Activated naive CD4-positive, alpha-beta T cell treated with anti-CD3 and anti-CD28 coated beads for 36 hours (primary cell): ENCODE data around the gene MRPS27. TPM values are rescaled to one million over a fixed set of nuclear protein-coding genes. Genes with fewer than 3 reads are reported as not detected.

Source experiments
- CTCF ChIA-PET: fragments of 350-600 bp; sonication (Branson Sonifier 250); formaldehyde crosslinking; loops from one replicate; lab custom pipeline; 2021; ENCODE audit warnings: antibody characterized with exemption; lab: Charles Lee
- DNase-seq: peaks from one replicate; pipeline ENCODE4 v3.0.0-alpha.2; 2020
- H3K27ac Mint-ChIP-seq: one replicate; pipeline ENCODE4 v1.8.0; 2021; ENCODE audit warnings: mild to moderate bottlenecking, mixed read lengths
- H3K27me3 Mint-ChIP-seq: one replicate; pipeline ENCODE4 v1.8.0; 2021; ENCODE audit warnings: low read depth, mixed read lengths
- H3K36me3 Mint-ChIP-seq: one replicate; pipeline ENCODE4 v1.8.0; 2021; ENCODE audit warnings: low read depth, mixed read lengths
- H3K4me1 Mint-ChIP-seq: one replicate; pipeline ENCODE4 v1.8.0; 2021; ENCODE audit warnings: low read depth, mixed read lengths
- H3K4me3 Mint-ChIP-seq: one replicate; pipeline ENCODE4 v1.8.0; 2021; ENCODE audit warnings: mild to moderate bottlenecking, moderate library complexity, mixed read lengths
- H3K9me3 Mint-ChIP-seq: one replicate; pipeline ENCODE4 v1.8.0; 2021; ENCODE audit warnings: mixed read lengths
- intact Hi-C: fragments of 100-400 bp; cut with micrococcal nuclease; formaldehyde crosslinking; loops from one replicate; pipeline ENCODE4 v1.15.1; 2023
- total RNA-seq, 2 experiments: library from RNA; stranded (reverse); gene quantifications; one replicate each; pipeline ENCODE4 v1.2.3, GENCODE V29; 2021

The MRPS27 gene
- total RNA-seq, 2 experiments from 2014 or later, result 86.0 to 95.8 TPM

GRCh38 chr5:72248410-72248981 is 71.5 kb downstream of the MRPS27 start:
- Mint-ChIP-seq H3K4me1 (peaks cover 28% of the 10 kb centered on the region), H3K27me3 (no peaks in the 10 kb centered on the region), H3K36me3 (peaks cover 13% of the 10 kb centered on the region), H3K4me3 (no peak overlapping the region), H3K9me3 (no peaks in the 10 kb centered on the region), H3K27ac (no peak overlapping the region)
- DNase-seq, result no peak
- CTCF ChIA-PET, result interaction anchor here (0.7 kb wide), 1 partner anchor 268 kb away, joined by 3 read pairs; no protein-coding TSS in a partner anchor
- intact Hi-C loops, result no loop called here

DNA sequence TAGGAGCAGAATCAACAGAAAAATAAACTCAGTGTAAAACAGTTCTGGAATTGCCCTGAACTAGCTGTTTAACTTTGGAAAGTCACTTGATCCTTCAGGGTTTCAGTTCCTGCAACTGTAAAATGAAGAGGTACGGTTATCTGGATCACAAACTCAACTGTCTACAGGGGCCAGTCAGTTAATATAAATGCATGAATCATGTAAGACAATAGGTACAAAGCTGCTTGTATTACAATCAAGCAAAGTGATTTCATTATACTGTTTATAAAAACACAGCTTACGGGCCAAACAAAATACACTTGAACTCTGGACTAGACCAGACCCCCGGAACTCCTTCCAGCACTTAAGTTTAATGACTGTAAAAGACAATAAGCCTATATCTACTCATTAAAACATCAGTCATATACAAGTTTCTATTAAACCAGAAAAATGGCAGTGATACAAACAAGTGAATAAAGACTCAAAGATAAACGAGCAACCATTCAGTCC is 73.0 kb downstream of the MRPS27 start:
- Mint-ChIP-seq H3K9me3 (no peaks in the 10 kb centered on the region), H3K27ac (no peak overlapping the region), H3K4me3 (no peak overlapping the region), H3K36me3 (peaks cover 16% of the 10 kb centered on the region), H3K27me3 (no peaks in the 10 kb centered on the region), H3K4me1 (peaks cover 25% of the 10 kb centered on the region)
- CTCF ChIA-PET, result interaction anchor here (0.6 kb wide), 1 partner anchor 547 kb away, joined by 3 read pairs; no protein-coding TSS in a partner anchor
- DNase-seq, result no peak
- intact Hi-C loops, result loop anchor here (1.0 kb wide), 1 partner anchor 110 kb away; no protein-coding TSS in a partner anchor

DNA sequence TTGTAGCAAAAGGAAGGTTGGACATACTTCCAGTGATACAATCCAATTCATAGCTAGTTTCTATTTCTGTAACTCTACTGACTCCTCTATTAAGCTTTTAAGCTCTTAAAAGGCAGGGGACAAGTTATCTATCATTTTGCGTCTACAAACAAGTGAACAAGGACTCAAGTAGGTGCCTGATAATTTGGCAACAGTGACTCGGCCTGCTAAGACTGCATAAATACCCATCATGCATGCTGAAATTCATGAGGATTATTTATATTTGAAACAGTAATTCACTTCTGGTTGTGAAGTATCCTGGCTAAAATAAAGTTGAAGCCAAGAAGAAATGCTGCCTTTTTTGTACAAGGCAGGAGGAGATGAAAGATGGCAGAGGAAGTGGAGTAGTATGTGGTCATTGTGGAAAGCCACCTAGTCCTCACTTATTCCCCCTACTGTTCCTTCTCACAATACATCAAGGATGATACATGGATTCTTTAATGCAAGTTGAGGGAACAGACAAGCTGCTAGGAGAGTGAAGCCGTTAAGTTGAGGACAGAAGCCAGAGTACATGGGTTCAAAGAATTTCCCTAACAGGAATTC is 74.0 kb downstream of the MRPS27 start:
- Mint-ChIP-seq H3K4me1 (peaks cover 25% of the 10 kb centered on the region), H3K9me3 (no peaks in the 10 kb centered on the region), H3K27me3 (no peaks in the 10 kb centered on the region), H3K36me3 (peaks cover 18% of the 10 kb centered on the region), H3K27ac (no peak overlapping the region), H3K4me3 (no peak overlapping the region)
- intact Hi-C loops, result loop anchor here (1.0 kb wide), 1 partner anchor 109 kb away; no protein-coding TSS in a partner anchor
- DNase-seq, result no peak
- CTCF ChIA-PET, result no interaction called here

DNA sequence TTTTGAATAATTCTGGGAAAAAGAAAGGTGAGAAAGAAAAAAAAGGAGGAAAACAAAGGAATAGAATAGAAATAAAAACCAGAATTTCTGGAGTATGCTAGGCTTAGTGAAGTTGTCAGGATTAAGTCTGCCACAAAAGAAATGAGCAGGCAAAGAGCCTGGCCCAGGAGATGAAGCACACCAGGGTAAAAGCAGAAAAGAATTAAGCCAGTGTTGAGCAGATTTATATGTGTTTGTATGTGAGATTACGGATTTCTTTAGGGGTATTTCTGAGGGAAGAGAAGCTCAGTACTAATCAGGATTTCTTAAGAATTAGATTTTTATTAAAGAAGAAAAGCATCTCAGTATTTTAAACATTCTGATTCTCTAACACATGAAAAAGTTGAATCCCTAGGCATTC is 74.5 kb downstream of the MRPS27 start:
- Mint-ChIP-seq H3K36me3 (peaks cover 17% of the 10 kb centered on the region), H3K27ac (no peak overlapping the region), H3K4me3 (no peak overlapping the region), H3K4me1 (peaks cover 25% of the 10 kb centered on the region), H3K27me3 (no peaks in the 10 kb centered on the region), H3K9me3 (no peaks in the 10 kb centered on the region)
- CTCF ChIA-PET, result no interaction called here
- intact Hi-C loops, result no loop called here
- no peak for DNase-seq

- Mint-ChIP-seq H3K27ac (no peak overlapping the region), H3K4me1 (peaks cover 22% of the 10 kb centered on the region), H3K27me3 (no peaks in the 10 kb centered on the region), H3K9me3 (no peaks in the 10 kb centered on the region), H3K36me3 (peaks cover 15% of the 10 kb centered on the region), H3K4me3 (no peak overlapping the region)
- intact Hi-C loops, result no loop called here
- CTCF ChIA-PET, result no interaction called here
- no peak for DNase-seq
Measured at GRCh38 chr5:72244862-72245371, 75.1 kb downstream of the MRPS27 start.

GRCh38 chr5:72243706-72244105 is 76.3 kb downstream of the MRPS27 start:
- DNase-seq, result no peak
- no peak overlapping the region for H3K27ac Mint-ChIP-seq
- CTCF ChIA-PET, result no interaction called here
- no peak overlapping the region for H3K4me3 Mint-ChIP-seq
- intact Hi-C loops, result no loop called here
- peaks cover 15% of the 10 kb centered on the region for H3K36me3 Mint-ChIP-seq
- H3K4me1 Mint-ChIP-seq, result peaks cover 18% of the 10 kb centered on the region
- H3K9me3 Mint-ChIP-seq, result no peaks in the 10 kb centered on the region
- no peaks in the 10 kb centered on the region for H3K27me3 Mint-ChIP-seq

- Mint-ChIP-seq H3K27ac (no peak overlapping the region), H3K4me1 (peaks cover 14% of the 10 kb centered on the region), H3K9me3 (no peaks in the 10 kb centered on the region), H3K36me3 (peaks cover 15% of the 10 kb centered on the region), H3K27me3 (no peaks in the 10 kb centered on the region), H3K4me3 (no peak overlapping the region)
- CTCF ChIA-PET, result no interaction called here
- no peak for DNase-seq
- intact Hi-C loops, result no loop called here
Measured at GRCh38 chr5:72242796-72243475, 77.1 kb downstream of the MRPS27 start.

DNA sequence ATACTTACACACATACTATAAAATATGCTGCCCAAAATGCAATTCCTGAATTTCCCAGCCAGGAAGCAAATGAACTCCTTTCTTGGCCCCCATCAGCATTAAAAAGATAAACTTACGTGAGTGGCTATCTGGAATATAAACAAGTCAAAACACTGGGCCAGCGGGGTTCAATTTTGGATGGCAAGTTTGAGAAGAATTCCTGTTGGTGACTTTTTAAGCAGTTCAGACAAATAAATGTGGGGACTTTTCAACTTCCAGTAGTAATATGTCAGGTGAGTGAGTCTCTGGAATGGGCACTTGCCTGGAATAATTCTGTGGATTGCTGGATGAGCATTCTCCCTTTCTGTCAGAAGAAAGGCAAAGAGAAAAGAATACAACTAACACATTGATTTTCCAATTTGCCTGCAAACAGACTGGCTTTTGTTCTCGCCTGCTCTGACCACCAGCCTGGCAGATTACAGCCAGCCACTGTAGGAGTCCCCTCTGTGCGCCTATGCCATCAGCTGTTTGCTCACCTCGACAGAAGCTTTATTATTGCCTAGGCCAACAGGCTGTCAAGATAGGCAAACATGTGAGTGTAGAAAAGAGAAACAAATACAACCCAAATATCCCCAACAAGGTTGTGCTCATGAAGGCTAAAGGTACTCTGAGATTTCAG is 78.6 kb downstream of the MRPS27 start:
- H3K4me1 Mint-ChIP-seq, result peaks cover 10% of the 10 kb centered on the region
- no peak overlapping the region for H3K4me3 Mint-ChIP-seq
- no peaks in the 10 kb centered on the region for H3K27me3 Mint-ChIP-seq
- peaks cover 25% of the 10 kb centered on the region for H3K36me3 Mint-ChIP-seq
- DNase-seq, result no peak
- intact Hi-C loops, result no loop called here
- no peak overlapping the region for H3K27ac Mint-ChIP-seq
- no peaks in the 10 kb centered on the region for H3K9me3 Mint-ChIP-seq
- CTCF ChIA-PET, result no interaction called here

DNA sequence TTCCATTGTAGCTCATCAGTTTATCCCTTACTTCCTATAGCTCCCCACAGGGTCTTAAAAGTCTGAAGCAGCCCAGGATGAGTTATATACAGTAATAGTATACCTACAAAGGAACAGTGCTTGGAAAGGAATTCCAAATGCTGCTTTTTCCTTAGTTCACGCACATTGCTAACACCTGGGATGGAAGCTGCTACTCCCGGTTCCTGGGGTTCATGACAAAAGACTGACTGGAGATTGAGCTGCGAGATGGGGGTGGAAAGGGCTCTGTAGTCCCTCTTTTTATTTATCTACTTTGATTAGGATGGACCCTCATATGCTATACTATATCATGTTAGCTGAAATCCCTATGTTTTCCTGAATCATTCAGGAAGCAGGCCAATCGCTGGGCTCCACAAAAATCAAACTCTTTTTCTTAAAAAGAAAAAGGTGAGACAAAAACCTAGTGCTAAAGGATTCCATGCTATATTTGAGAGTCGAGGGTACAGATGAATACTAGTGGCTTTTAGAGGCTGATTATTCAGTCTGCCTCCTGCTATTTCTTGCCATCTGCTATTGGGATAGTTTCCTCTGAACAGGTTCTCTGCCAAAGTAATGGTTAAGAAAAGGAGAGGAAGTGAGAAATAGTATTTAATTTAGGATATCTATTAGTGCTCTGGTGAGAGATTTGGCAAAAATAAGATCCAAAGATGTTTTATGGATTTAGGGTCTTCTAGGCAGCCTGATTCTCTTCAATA is 81.2 kb downstream of the MRPS27 start:
- DNase-seq, result no peak
- H3K27me3 Mint-ChIP-seq, result no peaks in the 10 kb centered on the region
- no peaks in the 10 kb centered on the region for H3K9me3 Mint-ChIP-seq
- H3K4me1 Mint-ChIP-seq, result peaks cover 22% of the 10 kb centered on the region
- H3K36me3 Mint-ChIP-seq, result peaks cover 29% of the 10 kb centered on the region
- intact Hi-C loops, result no loop called here
- H3K27ac Mint-ChIP-seq, result no peak overlapping the region
- H3K4me3 Mint-ChIP-seq, result no peak overlapping the region
- CTCF ChIA-PET, result interaction anchor here (1.1 kb wide), 1 partner anchor 69 kb away, joined by 3 read pairs; no protein-coding TSS in a partner anchor

- Mint-ChIP-seq H3K36me3 (peaks cover 31% of the 10 kb centered on the region), H3K27me3 (no peaks in the 10 kb centered on the region), H3K9me3 (no peaks in the 10 kb centered on the region), H3K4me1 (peaks cover 28% of the 10 kb centered on the region), H3K4me3 (no peak overlapping the region), H3K27ac (no peak overlapping the region)
- intact Hi-C loops, result no loop called here
- CTCF ChIA-PET, result interaction anchor here (1.1 kb wide), 1 partner anchor 70 kb away, joined by 3 read pairs; no protein-coding TSS in a partner anchor
- DNase-seq, result no peak
Measured at GRCh38 chr5:72237879-72238278, 82.2 kb downstream of the MRPS27 start.

- Mint-ChIP-seq H3K27me3 (no peaks in the 10 kb centered on the region), H3K27ac (no peak overlapping the region), H3K4me1 (peaks cover 32% of the 10 kb centered on the region), H3K36me3 (peaks cover 30% of the 10 kb centered on the region), H3K4me3 (no peak overlapping the region), H3K9me3 (no peaks in the 10 kb centered on the region)
- DNase-seq, result no peak
- CTCF ChIA-PET, result no interaction called here
- intact Hi-C loops, result no loop called here
Measured at GRCh38 chr5:72237415-72237814, 82.6 kb downstream of the MRPS27 start.
